Measurements from ENCODE around the gene RRN3. TPM values are rescaled to one million over a fixed set of nuclear protein-coding genes. Genes with fewer than 3 reads are reported as not detected.

RRN3 gene
- total RNA-seq, 4 donors from 2014 or later = 13.5 to 33.0 (median 24.0) TPM

Small RNA genes lying within 50 kb of the gene (small RNA-seq; reads per million reads assigned to genes)
- 0 reads per million in 4 donors for gene MIR1972-1

Other genes starting within 250 kb of the RRN3 start
- gene NPIPA1, start 156.8 kb downstream of the RRN3 start, total RNA-seq = 100 to 1,000 TPM in 1 of 4 donors, 10 to 100 TPM in 3; 47.8 to 115 (median 73.7) TPM
- gene PDXDC1, start 119.2 kb downstream of the RRN3 start, total RNA-seq = 100 to 1,000 TPM in 3 of 4 donors, 10 to 100 TPM in 1; 95.8 to 162 (median 133) TPM
- gene NTAN1, start 38.2 kb downstream of the RRN3 start, total RNA-seq = 10 to 100 TPM; 44.4 to 76.7 (median 51.0) TPM